Esophagus squamous epithelium (tissue), 4 donors: ENCODE results near the gene HS2ST1.

Experiments used
- POLR2A ChIP-seq, 4 donors: fragments of 450-650 bp; IDR thresholded peaks; one replicate each; pipeline ENCODE4 v1.6.1; 2017; ENCODE audit warnings: antibody characterized with exemption in 4 of 4, mild to moderate bottlenecking in 4 of 4, moderate library complexity in 3 of 4
- TF ChIP-seq, protein P1 (sequence below), 6 experiments: fragments of 450-650 bp in 4 of 6; fragments of 200-600 bp in 2 of 6; sonication (generic) in 2 of 6; IDR thresholded peaks; one replicate each; pipeline ENCODE4 v1.5.1; 2016 to 2019; ENCODE audit warnings: antibody characterized with exemption in 6 of 6, mild to moderate bottlenecking in 4 of 6, moderate library complexity in 4 of 6

DNA sequence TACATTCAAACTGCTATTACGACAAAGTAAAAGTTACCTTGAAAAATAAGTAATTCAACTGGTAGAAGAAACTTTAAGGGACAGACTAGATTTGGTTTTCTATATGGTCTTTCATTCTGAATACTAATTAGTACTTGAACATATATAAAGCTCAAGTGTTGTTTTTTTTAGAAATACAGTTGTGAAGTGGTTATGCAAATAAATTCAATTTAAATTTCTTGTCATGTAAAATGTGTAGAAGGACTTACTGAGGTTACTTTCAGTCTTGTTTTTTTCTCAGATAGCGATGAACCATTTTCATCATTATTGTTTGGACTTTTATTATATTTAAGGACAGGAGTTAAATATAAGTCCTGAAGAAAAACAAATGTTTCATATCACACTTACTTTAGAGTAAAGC, 24.4 kb downstream of the HS2ST1 start:
- TF ChIP-seq POLR2A (IDR thresholded peaks at IDR 0.05) = no peak
- TF ChIP-seq, protein P1, sequence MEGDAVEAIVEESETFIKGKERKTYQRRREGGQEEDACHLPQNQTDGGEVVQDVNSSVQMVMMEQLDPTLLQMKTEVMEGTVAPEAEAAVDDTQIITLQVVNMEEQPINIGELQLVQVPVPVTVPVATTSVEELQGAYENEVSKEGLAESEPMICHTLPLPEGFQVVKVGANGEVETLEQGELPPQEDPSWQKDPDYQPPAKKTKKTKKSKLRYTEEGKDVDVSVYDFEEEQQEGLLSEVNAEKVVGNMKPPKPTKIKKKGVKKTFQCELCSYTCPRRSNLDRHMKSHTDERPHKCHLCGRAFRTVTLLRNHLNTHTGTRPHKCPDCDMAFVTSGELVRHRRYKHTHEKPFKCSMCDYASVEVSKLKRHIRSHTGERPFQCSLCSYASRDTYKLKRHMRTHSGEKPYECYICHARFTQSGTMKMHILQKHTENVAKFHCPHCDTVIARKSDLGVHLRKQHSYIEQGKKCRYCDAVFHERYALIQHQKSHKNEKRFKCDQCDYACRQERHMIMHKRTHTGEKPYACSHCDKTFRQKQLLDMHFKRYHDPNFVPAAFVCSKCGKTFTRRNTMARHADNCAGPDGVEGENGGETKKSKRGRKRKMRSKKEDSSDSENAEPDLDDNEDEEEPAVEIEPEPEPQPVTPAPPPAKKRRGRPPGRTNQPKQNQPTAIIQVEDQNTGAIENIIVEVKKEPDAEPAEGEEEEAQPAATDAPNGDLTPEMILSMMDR (IDR thresholded peaks at IDR 0.05) = no peak
